NCI-H2107 (cell line): ENCODE data around the gene N4BP2L2.

Experiments
- DNase-seq: peaks from one replicate; lab custom pipeline; 2025; lab: John Stamatoyannopoulos, UW

Gene N4BP2L2

DNA sequence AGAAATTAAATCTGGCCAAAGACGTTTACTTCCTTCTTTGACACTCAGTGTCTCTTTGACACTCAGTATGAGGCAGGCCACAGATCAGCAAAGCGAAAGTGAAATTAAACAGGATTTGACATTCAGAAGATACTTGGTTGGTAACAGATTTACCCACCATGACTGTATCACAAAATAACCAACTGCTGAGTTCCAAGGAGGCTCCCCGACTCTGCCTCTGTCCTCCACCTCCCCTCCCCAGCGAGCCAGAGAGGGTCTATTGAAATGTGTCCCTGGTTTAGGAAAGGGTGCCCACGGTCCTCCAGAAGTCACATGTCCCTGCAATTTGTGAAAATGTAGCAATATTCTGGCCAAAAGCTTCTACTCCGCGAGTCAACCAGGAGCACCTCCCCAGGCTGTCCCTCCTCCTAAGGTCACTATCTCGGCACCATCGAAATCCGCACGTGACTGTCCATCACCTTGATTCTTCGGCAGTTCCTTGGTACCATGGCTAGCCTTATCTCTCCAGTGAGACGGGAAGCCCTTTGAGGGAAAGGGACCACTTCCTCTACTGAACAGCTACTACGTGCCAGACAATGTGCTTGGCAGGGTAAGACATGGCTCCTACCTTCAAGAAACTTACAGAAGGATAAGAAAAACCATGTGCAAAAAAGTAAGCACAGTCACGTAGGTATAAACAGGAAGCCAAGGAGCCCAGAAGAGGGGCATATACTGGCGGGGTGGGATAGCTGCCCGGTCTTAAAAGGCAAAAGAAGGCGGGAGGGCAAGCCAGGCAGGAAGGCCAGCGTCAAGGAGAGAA, 112.2 kb downstream of the N4BP2L2 start:
- DNase-seq = no peak

DNA sequence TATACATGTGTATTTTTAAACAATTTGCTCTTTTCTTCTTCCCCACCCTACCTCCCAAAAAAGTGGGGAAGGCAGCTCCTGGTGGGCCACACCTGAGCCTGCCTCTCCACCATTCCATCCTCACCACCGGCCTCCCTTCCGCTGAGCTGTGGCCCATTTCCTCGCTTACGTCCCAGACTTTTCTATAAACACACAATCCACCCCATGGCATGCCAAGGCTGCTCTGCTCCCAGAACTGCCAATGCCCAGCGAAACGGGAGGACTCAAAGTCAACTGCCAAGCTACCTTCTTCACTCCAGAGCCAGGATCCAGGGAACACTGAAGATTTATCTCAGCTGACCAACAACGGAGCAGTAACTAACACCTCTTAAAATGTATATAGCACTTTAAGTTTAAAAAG, 113.4 kb downstream of the N4BP2L2 start:
- no peak for DNase-seq

DNA sequence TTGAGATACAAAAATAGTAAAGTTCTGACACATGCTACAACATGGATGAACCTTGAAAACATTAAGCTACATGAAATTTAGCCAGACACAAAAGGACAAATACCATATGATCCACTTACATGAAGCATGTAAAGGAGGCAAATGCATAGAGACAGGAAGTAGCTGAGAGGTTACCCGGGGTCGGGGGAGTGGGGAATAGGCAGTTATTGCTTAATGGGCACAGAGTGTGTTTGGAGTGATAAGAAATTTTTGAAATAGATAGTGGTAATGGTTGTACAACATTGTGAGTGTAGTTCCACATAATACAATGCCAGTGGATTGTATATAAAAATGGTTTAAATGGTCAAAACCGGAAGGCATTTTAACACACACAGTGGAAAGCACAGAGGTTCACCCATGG, 115.0 kb downstream of the N4BP2L2 start:
- DNase-seq = no peak

DNA sequence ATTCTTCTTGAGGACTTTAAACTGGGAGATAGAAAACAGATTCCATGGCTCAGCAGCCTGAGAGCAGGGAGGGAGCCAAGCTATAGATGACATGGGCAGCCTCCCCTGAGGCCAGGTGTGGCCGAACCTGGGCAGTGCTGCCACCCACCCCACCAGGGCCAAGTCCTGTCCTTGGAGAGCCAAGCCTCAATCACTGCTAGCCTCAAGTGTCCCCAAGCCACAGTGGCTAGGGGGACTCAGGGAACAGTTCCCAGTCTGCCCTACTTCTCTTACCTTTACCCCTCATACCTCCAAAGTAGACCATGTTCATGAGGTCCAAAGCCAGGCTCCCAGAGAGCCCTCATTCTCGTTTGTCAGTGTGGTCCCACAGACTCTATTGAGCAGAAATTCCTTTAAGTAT, 118.7 kb downstream of the N4BP2L2 start:
- DNase-seq = no peak

DNA sequence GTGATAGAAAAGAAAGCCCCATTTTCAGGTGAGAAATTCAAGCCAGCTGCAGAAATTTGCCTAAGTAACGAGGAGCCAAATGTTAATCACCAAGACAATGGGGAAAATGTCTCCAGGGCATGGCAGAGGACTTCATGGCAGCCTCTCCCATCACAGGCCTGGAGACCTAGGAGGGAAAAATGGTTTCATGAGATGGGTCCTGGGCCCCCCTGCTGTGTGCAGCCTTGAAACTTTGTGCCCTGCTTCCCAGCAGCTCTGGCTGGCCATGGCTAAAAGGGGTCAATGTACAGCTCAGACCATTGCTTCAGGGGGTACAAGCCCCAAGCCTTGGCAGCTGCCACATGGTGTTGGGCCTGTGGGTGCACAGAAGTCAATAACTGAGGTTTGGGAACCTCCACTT, 120.6 kb downstream of the N4BP2L2 start:
- no peak for DNase-seq

DNA sequence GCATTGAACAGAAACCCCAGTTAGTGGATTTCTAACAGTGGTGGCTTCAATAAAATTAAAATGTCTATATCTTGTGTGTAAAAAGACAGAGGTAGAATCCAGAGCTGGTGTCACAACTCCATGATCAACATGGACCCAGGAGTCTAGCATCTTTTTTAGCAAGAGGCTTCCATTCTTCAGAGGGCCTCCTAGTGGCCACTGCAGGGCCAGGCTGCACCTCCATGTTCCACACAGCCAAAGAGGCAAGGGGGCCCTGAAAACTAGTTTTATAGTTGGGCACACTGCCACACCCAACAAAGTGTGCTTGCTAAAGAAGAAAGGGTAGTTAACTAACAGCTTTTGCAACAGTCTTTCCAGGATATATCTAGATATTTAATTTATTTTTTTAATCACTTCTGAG, 123.6 kb downstream of the N4BP2L2 start:
- no peak for DNase-seq

DNA sequence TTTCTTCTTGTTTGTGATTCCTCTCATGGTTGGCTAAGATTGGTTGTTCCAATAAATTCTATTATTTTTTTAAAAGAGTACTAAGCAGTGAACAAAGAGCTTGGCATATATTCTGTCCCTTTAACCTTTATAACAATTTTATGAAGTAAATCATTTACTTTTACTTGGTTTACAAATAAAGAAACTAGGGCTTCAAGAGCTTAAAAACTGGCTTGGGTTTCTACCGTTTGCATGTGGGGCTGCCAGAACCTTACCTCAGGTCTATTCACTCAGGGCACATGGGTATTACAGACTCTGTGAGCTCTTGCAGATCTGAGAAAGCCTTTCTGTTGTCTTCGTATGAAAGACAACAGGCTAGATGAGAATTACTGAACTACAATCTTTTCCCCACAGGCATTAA, 124.0 kb downstream of the N4BP2L2 start:
- no peak for DNase-seq

DNA sequence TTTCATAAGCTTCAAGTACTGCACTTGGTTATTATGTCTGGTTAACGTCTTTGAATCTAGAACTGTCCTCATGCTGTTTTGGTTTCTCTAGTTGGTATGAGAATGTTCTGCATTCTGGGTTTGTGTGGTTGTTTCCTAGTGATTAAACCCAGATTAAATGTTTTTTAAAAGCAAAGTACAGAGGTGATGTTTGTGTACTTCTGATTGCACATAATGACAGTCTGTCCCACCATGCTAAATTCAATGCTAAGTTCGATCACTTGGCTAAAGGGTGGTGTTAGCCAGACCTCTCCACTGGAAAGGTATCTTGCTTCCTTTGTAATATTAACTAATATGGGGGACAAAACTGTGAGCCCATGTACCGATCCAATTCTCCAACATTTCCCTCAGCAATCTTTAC, 125.3 kb downstream of the N4BP2L2 start:
- DNase-seq = no peak

DNA sequence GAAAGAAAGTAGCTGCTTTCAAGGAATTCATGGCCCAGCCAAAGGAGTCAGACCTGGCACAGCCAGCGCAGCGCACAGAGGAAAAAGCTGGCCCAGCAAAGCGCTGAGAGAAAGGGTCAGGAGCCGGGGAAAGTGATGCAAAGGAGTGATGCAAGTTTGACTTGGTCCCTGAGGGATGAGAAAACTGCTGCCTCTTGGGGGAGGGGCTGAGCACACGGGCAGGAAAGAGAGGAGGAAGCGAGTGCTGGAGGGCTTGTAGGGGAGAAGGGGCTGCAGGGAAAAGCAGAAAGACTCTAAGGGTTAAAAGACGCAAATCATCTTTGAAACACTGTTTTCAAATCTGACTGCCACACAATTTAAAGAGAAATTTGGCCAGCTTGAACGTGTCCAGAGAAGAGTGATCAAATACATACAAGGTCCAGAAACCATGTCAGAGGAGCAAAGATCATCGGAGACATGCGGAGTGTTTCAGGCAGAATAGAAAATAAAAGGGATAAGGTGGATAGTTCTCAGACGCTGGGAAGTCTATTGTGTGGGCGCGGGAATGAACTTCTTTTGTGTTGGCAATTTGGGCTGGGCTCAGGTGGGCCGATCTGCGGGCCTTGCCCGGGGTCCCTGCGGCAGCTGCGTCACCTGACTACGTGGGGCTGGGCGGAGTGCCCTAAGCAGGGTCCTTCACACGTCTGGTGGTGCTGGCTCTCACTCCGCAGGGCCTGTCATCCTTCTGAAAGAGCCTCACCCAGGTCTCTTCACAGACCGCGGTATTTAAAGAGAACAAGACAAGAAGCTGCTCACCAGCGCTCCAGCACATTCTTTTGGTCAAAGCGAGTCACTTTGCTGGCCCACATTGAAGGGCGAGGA, 128.8 kb downstream of the N4BP2L2 start:
- no peak for DNase-seq

DNA sequence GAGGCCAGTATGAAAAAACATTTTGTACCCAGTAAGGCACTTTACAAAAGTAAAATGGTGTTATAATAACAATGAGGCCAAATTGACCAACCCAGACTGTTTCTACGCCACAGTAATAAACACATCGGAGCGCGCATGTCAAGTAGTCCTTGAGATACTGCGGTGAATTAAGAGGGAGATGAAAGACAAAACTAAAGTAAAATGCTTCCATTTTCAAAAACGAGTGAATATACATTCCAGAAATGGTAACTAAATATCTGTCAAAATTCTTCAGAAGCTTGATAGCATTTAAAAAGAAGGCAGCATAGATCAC, 129.6 kb downstream of the N4BP2L2 start:
- DNase-seq = no peak

DNA sequence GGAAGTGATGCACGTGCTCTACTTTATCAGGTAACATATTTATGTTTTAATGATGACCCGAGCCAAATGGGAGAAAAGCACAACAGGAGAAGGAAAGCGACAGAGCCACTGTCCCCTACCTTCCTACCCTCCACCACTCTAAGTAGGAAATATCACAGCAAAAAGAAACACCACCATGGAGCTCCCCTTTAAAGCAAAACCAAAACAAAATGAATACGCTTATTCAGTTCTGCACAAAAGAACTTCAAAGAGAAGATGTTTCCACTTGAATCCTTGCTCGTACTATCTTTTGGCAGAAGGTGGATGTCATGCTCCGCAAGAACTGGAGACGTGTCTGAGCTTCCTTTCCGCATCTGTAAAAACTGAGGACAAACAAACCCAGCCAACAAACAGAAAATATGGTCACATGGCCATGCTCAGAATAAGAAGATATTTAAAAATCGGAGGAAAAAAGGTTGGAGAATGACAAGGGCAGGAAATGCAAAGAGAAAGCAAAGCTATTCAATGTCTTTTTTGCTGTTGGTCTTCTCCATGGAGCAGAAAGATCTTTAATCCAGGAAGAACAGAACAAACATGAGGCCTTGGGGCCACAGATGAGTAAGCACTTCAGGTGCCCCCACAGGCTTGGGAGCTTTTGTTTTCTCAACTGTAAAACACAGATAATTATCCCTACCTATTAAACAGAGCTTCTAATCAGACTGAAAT, 130.1 kb downstream of the N4BP2L2 start:
- DNase-seq = no peak

DNA sequence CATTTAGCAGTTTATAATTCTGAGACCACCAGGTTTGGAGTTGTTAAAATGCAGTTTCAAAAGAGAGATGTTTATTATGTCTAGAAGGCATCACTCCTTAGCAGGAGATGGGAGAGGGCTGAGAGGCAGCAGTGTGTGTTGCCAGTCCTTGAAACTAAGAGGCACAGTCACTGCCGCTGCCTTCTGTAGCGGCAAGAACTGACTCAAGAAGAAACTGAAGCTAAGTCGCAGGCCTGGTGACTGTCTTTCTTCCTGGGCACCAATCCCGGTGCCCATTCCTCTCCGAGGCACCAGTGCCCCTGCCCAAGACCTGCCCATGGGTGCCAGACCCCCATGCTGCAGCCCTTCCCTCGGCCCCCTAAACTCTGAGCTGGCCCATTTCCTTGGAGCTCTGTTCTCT, 130.7 kb downstream of the N4BP2L2 start:
- DNase-seq = no peak

DNA sequence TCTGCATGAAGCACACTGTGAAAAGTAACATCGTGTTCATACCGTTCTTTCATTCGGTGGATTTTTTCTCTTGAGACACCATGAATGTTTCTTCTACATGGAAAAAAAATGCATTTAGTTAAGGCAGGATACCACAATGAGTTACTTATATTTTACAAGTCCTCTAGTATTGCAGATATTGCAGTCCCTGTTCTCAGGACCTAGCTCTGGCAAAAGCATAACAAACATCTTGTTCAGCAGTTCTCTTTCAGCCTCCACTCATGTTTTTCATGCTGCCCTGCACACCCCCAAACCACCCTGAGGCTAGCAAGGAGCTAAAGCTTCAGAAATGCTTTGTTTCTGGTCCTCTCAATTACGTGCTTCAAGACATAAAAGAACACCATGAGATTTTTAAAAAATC, 135.5 kb downstream of the N4BP2L2 start:
- DNase-seq = no peak

DNA sequence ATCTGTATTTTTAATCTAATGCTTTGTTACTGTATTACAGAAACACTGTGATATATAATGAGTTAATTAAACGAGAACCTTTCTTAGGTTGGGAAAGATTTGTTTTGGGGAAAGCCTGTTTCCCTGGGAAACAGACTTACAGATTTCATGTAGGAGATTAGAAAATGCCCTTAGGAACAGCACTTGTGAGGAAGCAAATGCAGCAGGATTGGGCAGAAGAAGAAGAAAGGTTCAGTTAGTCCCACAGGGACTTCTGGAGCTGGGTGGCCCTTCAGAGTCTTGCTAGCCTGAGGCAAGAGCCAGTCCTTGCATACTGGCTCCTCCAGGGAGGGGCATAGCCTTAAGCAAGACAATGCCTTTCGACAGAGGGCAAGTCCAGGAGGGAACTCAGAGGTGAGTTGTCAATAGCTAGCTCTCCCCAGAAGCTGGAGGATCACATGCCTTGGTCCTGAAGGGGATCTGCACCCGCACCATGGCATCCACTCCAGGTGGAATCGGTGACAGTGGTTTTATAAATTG, 147.4 kb downstream of the N4BP2L2 start:
- DNase-seq = no peak

DNA sequence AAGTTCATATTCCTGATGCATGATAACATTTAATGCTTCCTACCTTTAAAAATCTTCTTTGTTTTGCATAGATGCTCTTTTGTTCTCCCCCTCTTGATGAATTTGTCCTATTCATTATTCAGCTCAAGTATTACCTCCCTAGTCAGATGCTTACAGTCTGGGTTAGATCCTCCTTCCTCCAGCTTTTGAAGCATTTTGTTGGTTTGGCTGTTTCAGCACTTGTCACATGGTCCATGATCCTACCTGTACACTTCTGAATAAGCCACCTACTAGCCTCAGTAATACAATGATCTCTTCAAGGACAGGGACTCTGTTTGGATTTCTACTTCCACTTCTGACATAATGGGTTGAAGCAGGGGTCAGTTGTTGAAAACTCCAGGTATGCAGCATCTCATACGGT, 148.1 kb downstream of the N4BP2L2 start:
- DNase-seq = no peak

DNA sequence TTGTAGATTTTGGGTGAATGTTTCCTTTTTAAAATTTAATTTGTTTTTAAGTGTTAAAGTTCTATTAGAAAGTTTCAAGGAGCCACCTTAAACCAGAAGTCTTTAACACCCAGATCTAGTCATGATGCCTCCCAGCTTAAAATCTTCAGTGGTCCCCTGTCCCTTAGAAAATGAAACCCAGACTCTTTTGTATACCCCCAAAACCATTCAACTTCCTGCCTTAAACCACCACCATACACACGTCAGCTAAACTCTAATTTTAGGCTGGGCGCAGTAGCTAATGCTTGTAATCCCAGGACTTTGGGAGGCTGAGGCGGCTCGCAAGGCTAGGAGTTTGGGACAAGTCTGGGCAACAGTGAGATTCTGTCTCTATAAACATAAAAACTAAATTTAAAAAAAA, 148.5 kb downstream of the N4BP2L2 start:
- no peak for DNase-seq

DNA sequence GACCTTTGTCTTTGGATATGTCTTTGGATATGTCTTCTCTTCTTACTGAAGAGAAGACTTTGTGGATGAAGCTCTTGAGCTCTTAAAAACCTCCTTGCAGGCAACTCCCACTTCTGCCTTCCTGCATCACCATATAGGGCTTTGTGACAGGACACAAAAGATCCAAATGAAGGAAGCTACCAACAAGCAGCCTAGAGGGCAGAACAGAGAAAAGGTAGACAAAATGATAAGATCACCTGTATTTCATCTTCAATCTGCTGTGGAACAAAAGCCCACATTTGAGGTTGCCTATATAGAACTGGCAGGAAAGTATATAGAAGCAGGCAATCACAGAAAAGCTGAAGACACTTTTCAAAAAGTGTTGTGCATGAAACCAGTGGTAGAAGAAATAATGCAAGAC, 153.2 kb downstream of the N4BP2L2 start:
- DNase-seq = no peak

DNA sequence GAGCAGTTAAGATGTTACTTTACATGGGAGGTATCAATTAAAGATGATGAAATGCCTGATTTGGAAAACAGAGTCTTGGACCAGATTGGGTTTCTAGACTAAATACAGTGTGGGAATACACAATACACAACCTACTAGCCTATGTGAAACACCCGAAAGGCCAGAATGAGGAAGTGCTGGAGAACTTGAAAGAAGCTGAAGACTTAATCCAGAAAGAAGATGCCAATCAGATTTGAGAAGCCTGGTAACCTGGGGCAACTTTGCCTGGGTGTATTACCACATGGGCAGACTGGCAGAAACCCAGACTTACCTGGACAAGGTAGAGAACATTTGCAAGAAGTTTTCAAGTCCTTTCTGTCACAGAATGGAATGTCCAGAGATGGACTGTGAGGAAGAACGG, 153.9 kb downstream of the N4BP2L2 start:
- no peak for DNase-seq

DNA sequence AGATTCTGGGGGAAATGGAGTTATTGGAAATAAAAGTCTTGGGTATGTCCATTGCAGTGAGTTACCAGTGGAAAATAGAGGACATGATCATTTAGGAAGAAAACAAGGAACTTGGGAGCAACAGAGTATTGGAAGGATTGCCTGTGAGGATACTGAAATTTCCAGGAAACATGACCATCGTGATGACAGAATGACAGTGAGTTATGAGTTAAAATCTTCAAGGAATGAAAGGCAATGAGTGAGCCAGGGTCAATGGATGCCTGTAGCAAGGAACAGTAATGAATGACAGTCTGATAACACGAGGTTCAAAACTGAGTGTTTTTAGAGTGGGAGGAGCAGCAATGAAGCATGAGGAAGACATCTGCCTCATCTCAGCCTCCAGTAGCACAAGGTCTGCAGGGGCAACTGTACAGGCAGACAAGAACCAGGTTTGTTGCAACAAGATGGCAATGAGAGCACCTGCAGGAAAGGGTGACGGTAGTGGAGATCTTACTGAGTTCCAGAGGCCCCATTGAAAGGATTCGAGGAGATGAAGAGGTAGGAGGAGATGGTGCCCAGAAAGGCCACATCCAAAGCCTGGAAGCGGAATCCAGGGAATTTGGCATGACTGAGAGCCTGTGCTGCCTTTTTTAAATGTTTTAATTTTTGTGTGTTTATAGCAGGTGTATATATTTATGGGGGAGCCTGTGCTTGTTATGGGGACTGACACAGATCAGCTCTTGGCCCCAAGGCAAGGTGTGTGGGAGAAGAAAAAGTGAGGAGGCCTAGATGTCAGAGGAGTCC, 154.6 kb downstream of the N4BP2L2 start:
- DNase-seq = no peak
